Mesendoderm (in vitro differentiated cells): ENCODE results near the gene ARHGAP42.

Experiments used
- DNase-seq: peaks from one replicate; pipeline ENCODE4 v3.0.0; 2013
- H2AK5ac ChIP-seq: 2 replicates; pipeline ENCODE4 v1.6.1; 2013; ENCODE audit warnings: low read length, inconsistent platforms
- H2BK120ac ChIP-seq: 2 replicates; pipeline ENCODE4 v1.6.1; 2013; ENCODE audit warnings: low read depth, mild to moderate bottlenecking, low read length, moderate library complexity, mixed read lengths
- H2BK15ac ChIP-seq: replicated peaks from 2 replicates; pipeline ENCODE4 v1.6.1; 2013; ENCODE audit warnings: low read depth, mild to moderate bottlenecking, moderate library complexity
- H2BK5ac ChIP-seq: 2 replicates; pipeline ENCODE4 v1.6.1; 2013; ENCODE audit warnings: low read length, inconsistent platforms
- H3K18ac ChIP-seq: 2 replicates; pipeline ENCODE4 v1.6.1; 2013; ENCODE audit warnings: mild to moderate bottlenecking, low read length, mixed read lengths
- H3K23ac ChIP-seq: one replicate; pipeline ENCODE4 v1.6.1; 2013; ENCODE audit warnings: low read length
- H3K27ac ChIP-seq: 2 replicates; pipeline ENCODE4 v1.5.1; 2013; ENCODE audit warnings: low read depth, mild to moderate bottlenecking, inconsistent platforms, low read length, moderate library complexity
- H3K27me3 ChIP-seq: 2 replicates; pipeline ENCODE4 v1.6.1; 2013; ENCODE audit warnings: low read length, control low read depth, mild to moderate bottlenecking, inconsistent platforms; ENCODE audit not compliant: insufficient read depth, poor library complexity
- H3K36me3 ChIP-seq: 2 replicates; pipeline ENCODE4 v1.6.1; 2013; ENCODE audit warnings: low read length, inconsistent platforms; ENCODE audit not compliant: control insufficient read depth, insufficient read depth
- H3K4ac ChIP-seq: one replicate; pipeline ENCODE4 v1.6.1; 2013; ENCODE audit warnings: low read depth, mild to moderate bottlenecking, low read length, moderate library complexity
- H3K4me1 ChIP-seq: 2 replicates; pipeline ENCODE4 v1.6.1; 2013; ENCODE audit warnings: low read depth, low read length, inconsistent platforms; ENCODE audit not compliant: control insufficient read depth
- H3K4me2 ChIP-seq: 2 replicates; pipeline ENCODE4 v1.6.1; 2013; ENCODE audit warnings: low read length
- H3K4me3 ChIP-seq: 2 replicates; pipeline ENCODE4 v1.5.1; 2013; ENCODE audit warnings: mild to moderate bottlenecking, low read length
- H3K56ac ChIP-seq: one replicate; pipeline ENCODE4 v1.6.1; 2013; ENCODE audit warnings: low read length
- H3K79me1 ChIP-seq: 2 replicates; pipeline ENCODE4 v1.6.1; 2013; ENCODE audit warnings: low read length, inconsistent platforms
- H3K79me2 ChIP-seq: 2 replicates; pipeline ENCODE4 v1.6.1; 2013; ENCODE audit warnings: mild to moderate bottlenecking, low read length; ENCODE audit not compliant: control insufficient read depth, insufficient read depth
- H3K9ac ChIP-seq: 2 replicates; pipeline ENCODE4 v1.6.1; 2013; ENCODE audit warnings: low read length, inconsistent platforms
- H4K5ac ChIP-seq: one replicate; pipeline ENCODE4 v1.6.1; 2013; ENCODE audit warnings: low read length
- H4K8ac ChIP-seq: one replicate; pipeline ENCODE4 v1.6.1; 2013; ENCODE audit warnings: low read depth, mild to moderate bottlenecking, control low read depth, low read length, moderate library complexity
- WGBS: extraction: QIAGEN DNeasy Blood & Tissue Kit; methylation state at CpG from one replicate; pipeline ENCODE4 v1.1.7; 2013; ENCODE audit warnings: low lambda C conversion rate, missing lambda C conversion rate; ENCODE audit not compliant: insufficient coverage; ENCODE audit errors: extremely low coverage; 5-methylcytosine and 5-hydroxymethylcytosine counted together

ARHGAP42 gene

DNA sequence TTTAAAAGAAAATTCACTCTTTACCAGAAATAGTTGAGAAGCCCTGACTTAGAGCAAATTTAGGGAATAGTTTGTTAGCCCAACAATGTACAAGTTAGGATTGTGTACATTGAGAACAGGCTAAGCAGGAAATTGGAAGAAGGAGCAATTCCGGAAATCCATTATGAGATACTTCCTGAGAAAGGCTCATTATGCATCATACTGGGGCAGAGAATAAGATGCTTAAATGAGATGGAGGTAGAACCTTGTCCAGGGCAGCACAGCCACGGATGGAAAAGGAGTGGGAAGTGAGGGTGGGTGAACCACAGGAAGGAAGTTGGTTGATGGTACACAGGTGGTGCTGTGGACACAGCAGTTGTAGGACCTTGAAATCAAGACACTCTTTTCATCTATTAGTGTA, 262.4 kb downstream of the ARHGAP42 start:
- Histone ChIP-seq H2BK5ac (no peak overlapping the region), H3K18ac (no peak overlapping the region), H3K27me3 (no peaks in the 10 kb centered on the region), H4K8ac (no peak overlapping the region), H4K5ac (no peak overlapping the region), H3K79me2 (no peaks in the 10 kb centered on the region), H3K27ac (no peak overlapping the region), H2BK15ac (no peak overlapping the region), H3K4me3 (no peak overlapping the region), H3K36me3 (no peaks in the 10 kb centered on the region), H3K4ac (no peak overlapping the region), H3K4me2 (no peak overlapping the region), H3K9ac (no peak overlapping the region), H2BK120ac (no peak overlapping the region), H2AK5ac (no peak overlapping the region), H3K56ac (no peak overlapping the region), H3K23ac (no peak overlapping the region), H3K79me1 (no peaks in the 10 kb centered on the region), H3K4me1 (no peaks in the 10 kb centered on the region)
- no CpG with 5 or more reads among the region's 2 CpGs for WGBS
- DNase-seq, result no peak

DNA sequence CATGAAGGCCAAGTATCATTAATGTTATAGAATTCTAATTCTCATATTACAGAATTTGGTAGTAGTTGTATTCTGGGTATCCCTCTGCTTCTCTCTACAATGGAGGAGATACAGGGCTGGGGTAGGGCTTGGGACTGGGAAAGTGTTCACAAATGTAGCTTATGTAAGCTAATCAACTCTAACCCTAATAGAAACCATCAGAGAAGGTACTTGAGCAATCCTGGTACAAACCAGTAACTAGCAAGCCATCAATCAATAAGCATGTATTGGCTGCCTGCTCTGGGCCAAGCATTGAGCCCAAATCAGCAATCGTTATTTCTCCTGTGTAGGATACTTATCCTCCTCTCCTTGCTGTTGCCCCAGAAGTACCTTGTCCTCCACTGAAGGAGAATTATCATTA, 268.2 kb downstream of the ARHGAP42 start:
- no CpG with 5 or more reads among the region's 1 CpG for WGBS
- H3K56ac ChIP-seq, result no peak overlapping the region
- no peaks in the 10 kb centered on the region for H3K36me3 ChIP-seq
- H2BK15ac ChIP-seq, result no peak overlapping the region
- no peak overlapping the region for H3K9ac ChIP-seq
- H3K27ac ChIP-seq, result no peak overlapping the region
- H4K5ac ChIP-seq, result no peak overlapping the region
- H2BK5ac ChIP-seq, result no peak overlapping the region
- no peak overlapping the region for H3K23ac ChIP-seq
- no peak overlapping the region for H4K8ac ChIP-seq
- no peaks in the 10 kb centered on the region for H3K79me2 ChIP-seq
- H2BK120ac ChIP-seq, result no peak overlapping the region
- H3K4me2 ChIP-seq, result no peak overlapping the region
- no peak overlapping the region for H3K4ac ChIP-seq
- H3K4me1 ChIP-seq, result no peaks in the 10 kb centered on the region
- no peak overlapping the region for H3K18ac ChIP-seq
- no peaks in the 10 kb centered on the region for H3K27me3 ChIP-seq
- DNase-seq, result no peak
- H3K4me3 ChIP-seq, result no peak overlapping the region
- no peaks in the 10 kb centered on the region for H3K79me1 ChIP-seq
- H2AK5ac ChIP-seq, result no peak overlapping the region

DNA sequence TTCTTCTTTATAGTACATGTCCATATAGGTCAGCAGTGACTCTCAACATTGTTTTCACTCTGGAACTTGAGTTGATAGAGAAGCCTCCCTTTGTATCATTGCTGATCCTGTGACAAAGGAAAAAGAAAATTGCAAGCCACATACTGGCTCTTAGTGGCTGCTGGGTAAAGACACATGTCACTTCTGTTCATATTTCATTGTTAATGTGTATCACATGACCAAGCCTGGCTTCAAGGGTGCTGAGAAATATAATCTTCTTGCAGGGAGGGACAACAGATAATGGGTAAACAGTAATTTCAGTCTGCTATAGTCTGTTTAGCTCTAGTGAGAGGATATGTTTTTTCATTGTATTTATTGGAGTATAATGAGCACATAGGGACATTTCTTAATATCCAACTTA, 269.3 kb downstream of the ARHGAP42 start:
- Histone ChIP-seq H3K56ac (no peak overlapping the region), H2BK5ac (no peak overlapping the region), H3K18ac (no peak overlapping the region), H3K27me3 (no peaks in the 10 kb centered on the region), H2AK5ac (no peak overlapping the region), H3K4me1 (no peaks in the 10 kb centered on the region), H3K23ac (no peak overlapping the region), H3K27ac (no peak overlapping the region), H3K9ac (no peak overlapping the region), H3K4ac (no peak overlapping the region), H3K4me2 (no peak overlapping the region), H3K79me2 (no peaks in the 10 kb centered on the region), H3K4me3 (no peak overlapping the region), H2BK15ac (no peak overlapping the region), H2BK120ac (no peak overlapping the region), H3K36me3 (no peaks in the 10 kb centered on the region), H4K5ac (no peak overlapping the region), H3K79me1 (no peaks in the 10 kb centered on the region), H4K8ac (no peak overlapping the region)
- DNase-seq, result no peak

DNA sequence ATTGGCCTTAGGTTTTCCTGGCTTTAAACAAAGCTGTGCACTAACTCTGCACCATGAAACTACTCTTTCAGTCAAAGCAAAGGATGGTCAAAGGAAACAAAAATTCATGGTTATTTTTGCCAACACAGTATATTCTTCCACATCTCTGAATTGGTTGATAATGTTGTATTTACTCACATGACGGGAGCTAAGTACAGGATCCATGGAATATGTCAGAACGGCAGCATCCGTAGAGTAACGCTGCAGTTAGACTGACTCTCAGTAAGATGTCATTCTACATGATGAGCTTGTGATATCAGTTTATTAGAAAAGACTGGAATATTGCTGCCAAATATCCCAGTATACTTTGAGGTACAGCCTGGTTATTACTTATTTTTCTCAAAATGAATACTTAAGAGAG, 270.4 kb downstream of the ARHGAP42 start:
- H3K79me2 ChIP-seq, result no peaks in the 10 kb centered on the region
- DNase-seq, result no peak
- H3K18ac ChIP-seq, result no peak overlapping the region
- no peaks in the 10 kb centered on the region for H3K36me3 ChIP-seq
- H3K4me1 ChIP-seq, result no peaks in the 10 kb centered on the region
- H3K27me3 ChIP-seq, result no peaks in the 10 kb centered on the region
- no peak overlapping the region for H3K4me3 ChIP-seq
- H2AK5ac ChIP-seq, result no peak overlapping the region
- no peak overlapping the region for H3K4me2 ChIP-seq
- no peak overlapping the region for H2BK120ac ChIP-seq
- H4K5ac ChIP-seq, result no peak overlapping the region
- H3K23ac ChIP-seq, result no peak overlapping the region
- H3K56ac ChIP-seq, result no peak overlapping the region
- H3K9ac ChIP-seq, result no peak overlapping the region
- H3K27ac ChIP-seq, result no peak overlapping the region
- H4K8ac ChIP-seq, result no peak overlapping the region
- WGBS, result no CpG with 5 or more reads among the region's 4 CpGs
- no peak overlapping the region for H2BK15ac ChIP-seq
- no peak overlapping the region for H2BK5ac ChIP-seq
- H3K79me1 ChIP-seq, result no peaks in the 10 kb centered on the region
- H3K4ac ChIP-seq, result no peak overlapping the region

DNA sequence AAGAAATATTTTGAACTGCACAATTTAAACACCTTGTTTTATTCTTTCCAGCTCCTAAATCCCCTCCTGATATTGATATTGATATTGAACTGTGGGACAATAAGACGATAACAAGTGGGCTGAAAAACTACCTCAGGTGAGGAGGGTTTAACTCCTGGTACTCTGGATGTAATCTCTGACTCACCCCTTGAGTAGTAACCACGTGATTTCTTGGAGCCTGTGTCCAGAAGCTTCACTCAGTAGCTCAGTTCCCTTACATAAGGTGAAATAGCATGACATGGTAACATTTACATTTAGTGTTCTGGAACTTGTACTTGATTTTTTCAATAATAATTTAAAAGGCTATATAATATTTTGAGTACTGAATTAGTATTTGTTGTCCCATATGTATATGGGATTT, 274.5 kb downstream of the ARHGAP42 start:
- no CpG with 5 or more reads among the region's 2 CpGs for WGBS
- Histone ChIP-seq H2BK15ac (no peak overlapping the region), H3K23ac (no peak overlapping the region), H2BK120ac (no peak overlapping the region), H4K8ac (no peak overlapping the region), H2AK5ac (no peak overlapping the region), H3K4ac (no peak overlapping the region), H3K79me2 (no peaks in the 10 kb centered on the region), H3K79me1 (no peaks in the 10 kb centered on the region), H3K4me2 (no peak overlapping the region), H3K36me3 (no peaks in the 10 kb centered on the region), H3K27me3 (no peaks in the 10 kb centered on the region), H3K56ac (no peak overlapping the region), H3K9ac (no peak overlapping the region), H3K27ac (no peak overlapping the region), H2BK5ac (no peak overlapping the region), H3K18ac (no peak overlapping the region), H3K4me1 (no peaks in the 10 kb centered on the region), H4K5ac (no peak overlapping the region), H3K4me3 (no peak overlapping the region)
- DNase-seq, result no peak

DNA sequence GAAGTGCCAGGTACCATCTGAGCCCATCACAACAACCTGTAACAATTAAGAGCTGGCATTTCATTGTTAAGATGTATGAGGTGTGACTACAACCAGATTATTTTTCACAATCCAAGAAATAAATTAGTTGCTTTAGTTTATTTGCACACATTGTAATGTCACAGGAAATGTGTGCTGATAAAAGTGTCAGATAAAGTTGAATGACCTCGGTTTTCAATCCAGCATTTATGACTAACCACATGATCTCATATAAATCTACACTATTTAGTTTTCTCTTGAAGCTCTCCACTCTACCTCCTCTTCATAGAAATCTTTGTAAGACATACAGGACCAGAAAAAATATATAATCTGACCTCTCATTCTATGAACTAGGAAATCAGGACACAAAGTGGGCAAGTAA, 276.3 kb downstream of the ARHGAP42 start:
- Histone ChIP-seq H3K4me1 (no peaks in the 10 kb centered on the region), H2BK5ac (no peak overlapping the region), H3K27me3 (no peaks in the 10 kb centered on the region), H3K56ac (no peak overlapping the region), H3K9ac (no peak overlapping the region), H3K4me3 (no peak overlapping the region), H3K4ac (no peak overlapping the region), H3K79me2 (no peaks in the 10 kb centered on the region), H4K5ac (no peak overlapping the region), H3K36me3 (no peaks in the 10 kb centered on the region), H3K27ac (no peak overlapping the region), H3K4me2 (no peak overlapping the region), H3K79me1 (no peaks in the 10 kb centered on the region), H4K8ac (no peak overlapping the region), H2BK15ac (no peak overlapping the region), H3K23ac (no peak overlapping the region), H3K18ac (no peak overlapping the region), H2BK120ac (no peak overlapping the region), H2AK5ac (no peak overlapping the region)
- DNase-seq, result no peak
- no CpG with 5 or more reads among the region's 1 CpG for WGBS
